HCT116 (cell line): ENCODE data around the gene SHANK2. TPM values are rescaled to one million over a fixed set of nuclear protein-coding genes. Genes with fewer than 3 reads are reported as not detected.

Experiments used
- ATAC-seq: fragments of 200-7000 bp; cut with Tn5 transposase; 2 replicates; pipeline ENCODE4 v1.9.1; 2020; ENCODE audit warnings: mild to moderate bottlenecking, moderate library complexity
- BruUV-seq: library from RNA; stranded (reverse); fragments of 400-500 nt; replicated peaks from 2 replicates; lab custom pipeline; 2021; lab: Mats Ljungman, UMichigan
- CTCF ChIA-PET: fragments of 300-600 bp; sonication (Branson Sonifier 250); formaldehyde crosslinking; loops from one replicate; lab custom pipeline; 2021; ENCODE audit warnings: antibody characterized with exemption; lab: Charles Lee
- POLR2A ChIA-PET: fragments of 300-600, 350-600 bp; sonication (Branson Sonifier 250); formaldehyde crosslinking; loops from one replicate; lab custom pipeline; 2021; ENCODE audit warnings: antibody characterized with exemption; lab: Charles Lee
- RAD21 ChIA-PET, 2 experiments: fragments of 300-600 bp; sonication (Branson Sonifier 250); formaldehyde crosslinking; loops; one replicate each; lab custom pipeline; 2023; ENCODE audit warnings: low total read pairs in 2 of 2; ENCODE audit not compliant: uncharacterized antibody in 2 of 2, unreplicated experiment in 2 of 2, low non-redundant PET in 1 of 2; lab: Charles Lee
- DNase-seq: peaks from one replicate; pipeline ENCODE4 v3.0.0-alpha.2; 2010; ENCODE audit warnings: low read depth, low spot score
- H2AFZ ChIP-seq: fragments of 200-600 bp; shearing (Covaris generic), sonication (generic); 2 replicates; pipeline ENCODE4 v1.6.1; 2017; ENCODE audit warnings: low read depth, mixed run types, mixed read lengths, antibody characterized with exemption, low read length; ENCODE audit not compliant: poor library complexity, severe bottlenecking
- H3K27ac ChIP-seq: 2 replicates; pipeline ENCODE4 v1.5.1; 2012; ENCODE audit warnings: low read depth, low read length
- H3K27me3 ChIP-seq: fragments of 200-600 bp; sonication (generic); 2 replicates; pipeline ENCODE4 v1.6.1; 2016; ENCODE audit warnings: mixed run types, low read length, mixed read lengths; ENCODE audit not compliant: insufficient read depth
- H3K36me3 ChIP-seq, 2 experiments: fragments of 200-500 bp in 1 of 2; fragments of 200-600 bp in 1 of 2; sonication (Bioruptor generic) in 1 of 2; sonication (generic) in 1 of 2; 2 replicates each; pipeline versions ENCODE4 v1.5.1 to v1.6.1; 2014 to 2016; ENCODE audit warnings: low read length in 2 of 2, inconsistent platforms in 1 of 2, mixed read lengths in 1 of 2, mixed run types in 1 of 2; ENCODE audit not compliant: insufficient read depth in 2 of 2, control insufficient read depth in 1 of 2
- H3K4me1 ChIP-seq, 2 experiments: fragments of 200-600 bp in 1 of 2; sonication (generic) in 1 of 2; 2 replicates each; pipeline versions ENCODE4 v1.5.1 to v1.6.1; 2012 to 2017; ENCODE audit warnings: low read length in 2 of 2, inconsistent platforms in 1 of 2, mild to moderate bottlenecking in 1 of 2, mixed read lengths in 1 of 2, mixed run types in 1 of 2, moderate library complexity in 1 of 2; ENCODE audit not compliant: insufficient read depth in 2 of 2, control insufficient read depth in 1 of 2
- H3K4me2 ChIP-seq: fragments of 200-600 bp; sonication (generic); 2 replicates; pipeline ENCODE4 v1.6.1; 2017; ENCODE audit warnings: mixed run types, low read length, mixed read lengths
- H3K4me3 ChIP-seq, 2 experiments: fragments of 200-600 bp in 1 of 2; sonication (generic) in 1 of 2; replicated peaks in 1 of 2; 2 replicates each; pipeline ENCODE4 v1.5.1; 2011 to 2016; ENCODE audit warnings: low read length in 2 of 2, control low read depth in 1 of 2, low read depth in 1 of 2, mild to moderate bottlenecking in 1 of 2, mixed read lengths in 1 of 2, mixed run types in 1 of 2
- H3K79me2 ChIP-seq: fragments of 200-600 bp; sonication (generic); 2 replicates; pipeline ENCODE4 v1.6.1; 2017; ENCODE audit warnings: mild to moderate bottlenecking, mixed run types, low read length, moderate library complexity, mixed read lengths; ENCODE audit not compliant: insufficient read depth
- H3K9ac ChIP-seq: fragments of 200-600 bp; sonication (generic); 2 replicates; pipeline ENCODE4 v1.6.1; 2016; ENCODE audit warnings: low read length, mixed read lengths
- H3K9me2 ChIP-seq: fragments of 200-600 bp; sonication (generic), shearing (Covaris generic); 2 replicates; pipeline ENCODE4 v1.6.1; 2017; ENCODE audit warnings: mixed run types, mild to moderate bottlenecking, moderate library complexity; ENCODE audit not compliant: insufficient read depth
- H3K9me3 ChIP-seq, 2 experiments: fragments of 200-500 bp in 1 of 2; fragments of 200-600 bp in 1 of 2; sonication (Bioruptor generic) in 1 of 2; sonication (generic) in 1 of 2; 2 replicates each; pipeline ENCODE4 v1.6.1; 2014 to 2017; ENCODE audit warnings: low read length in 2 of 2, mixed read lengths in 2 of 2, inconsistent platforms in 1 of 2, low read depth in 1 of 2, mild to moderate bottlenecking in 1 of 2, mixed run types in 1 of 2, moderate library complexity in 1 of 2; ENCODE audit not compliant: control insufficient read depth in 1 of 2, insufficient read depth in 1 of 2
- H4K20me1 ChIP-seq: fragments of 200-600 bp; sonication (generic), shearing (Covaris generic); 2 replicates; pipeline ENCODE4 v1.6.1; 2017; ENCODE audit warnings: mixed run types, mild to moderate bottlenecking, moderate library complexity; ENCODE audit not compliant: insufficient read depth
- ATF3 ChIP-seq: IDR thresholded peaks from 2 replicates; pipeline ENCODE4 v1.6.1; 2012
- CBX3 ChIP-seq: IDR thresholded peaks from 2 replicates; pipeline ENCODE4 v1.6.1; 2012; ENCODE audit warnings: low read depth
- CEBPB ChIP-seq: IDR thresholded peaks from 2 replicates; pipeline ENCODE4 v1.6.1; 2012; ENCODE audit warnings: low read depth
- ELF1 ChIP-seq: IDR thresholded peaks from 2 replicates; pipeline ENCODE4 v1.6.1; 2012; ENCODE audit warnings: low read depth, borderline replicate concordance
- EZH2 ChIP-seq: fragments of 200-600 bp; sonication (generic); IDR thresholded peaks from 2 replicates; pipeline ENCODE4 v1.6.1; 2017; ENCODE audit warnings: antibody characterized with exemption, mixed run types
- EZH2phosphoT487 ChIP-seq: fragments of 200-600 bp; IDR thresholded peaks from 2 replicates; pipeline ENCODE4 v1.6.1; 2018; ENCODE audit warnings: antibody characterized with exemption, borderline replicate concordance
- JUND ChIP-seq: IDR thresholded peaks from 2 replicates; pipeline ENCODE4 v1.6.1; 2012
- MAX ChIP-seq: IDR thresholded peaks from 2 replicates; pipeline ENCODE4 v1.6.1; 2012
- POLR2AphosphoS5 ChIP-seq: IDR thresholded peaks from 2 replicates; pipeline ENCODE4 v1.6.1; 2011; ENCODE audit warnings: mild to moderate bottlenecking, low read depth, low read length, moderate library complexity
- RAD21 ChIP-seq: IDR thresholded peaks from 2 replicates; pipeline ENCODE4 v1.6.1; 2012; ENCODE audit warnings: low read depth, mild to moderate bottlenecking
- TCF7L2 ChIP-seq: IDR thresholded peaks from 2 replicates; pipeline ENCODE4 v1.7.0; 2011; ENCODE audit warnings: borderline replicate concordance, inconsistent platforms; ENCODE audit not compliant: insufficient read depth, insufficient read length; ENCODE audit errors: extremely low read depth
- YY1 ChIP-seq: IDR thresholded peaks from 2 replicates; pipeline ENCODE4 v1.6.1; 2011; ENCODE audit warnings: low read length, low read depth, moderate library complexity, mild to moderate bottlenecking; ENCODE audit not compliant: insufficient replicate concordance; ENCODE audit errors: extremely low read depth
- intact Hi-C: fragments of 100-400 bp; cut with micrococcal nuclease; formaldehyde crosslinking; loops from 2 replicates; pipeline ENCODE4 v1.10.0; 2022
- total RNA-seq: library from RNA; stranded (reverse); gene quantifications from one replicate; pipeline ENCODE4 v1.2.1, GENCODE V29; 2021; ENCODE audit not compliant: unreplicated experiment

SHANK2 gene
- total RNA-seq, 1 experiment from 2014 or later = 16.9 TPM

- Histone ChIP-seq H3K27ac (no peak overlapping the region), H3K36me3 (no peaks in the 10 kb centered on the region; a peak in 1 of 4 replicates), H3K4me2 (no peak overlapping the region), H3K4me1 (no peaks in the 10 kb centered on the region), H3K27me3 (no peaks in the 10 kb centered on the region), H3K4me3 (no peak overlapping the region), H3K79me2 (no peaks in the 10 kb centered on the region), H3K9me2 (no peaks in the 10 kb centered on the region), H3K9me3 (no peaks in the 10 kb centered on the region), H3K9ac (no peak overlapping the region), H2AFZ (no peak overlapping the region), H4K20me1 (no peaks in the 10 kb centered on the region)
- ChIA-PET RAD21 (no interaction called here), POLR2A (no interaction called here), CTCF (no interaction called here)
- TF ChIP-seq MAX = no peak
- TF ChIP-seq YY1 = no peak
- no peak for TF ChIP-seq ATF3
- no peak for TF ChIP-seq TCF7L2
- no peak for TF ChIP-seq EZH2phosphoT487
- TF ChIP-seq EZH2 = no peak
- no peak for TF ChIP-seq ELF1
- no peak for TF ChIP-seq CBX3
- TF ChIP-seq POLR2AphosphoS5 = no peak
- TF ChIP-seq JUND = no peak
- TF ChIP-seq RAD21 = no peak
- TF ChIP-seq CEBPB = no peak
- no peak for ATAC-seq
- intact Hi-C loops = no loop called here
- BruUV-seq = no TSS peak
- no peak for DNase-seq
Measured at GRCh38 chr11:71237853-71238252, 14.5 kb downstream of the SHANK2 start.
